Activated CD4-positive, CD25-positive, alpha-beta regulatory T cell (primary cell): ENCODE measurements around the gene TASP1.
"Not testable (repeated sequence)": the region's sequence is repeated elsewhere in the genome, so short reads cannot be mapped to it uniquely, and the experiment has no call there.

Source experiments
- DNase-seq, 4 experiments: peaks; one replicate each; lab custom pipeline; 2025; lab: John Stamatoyannopoulos, UW

TASP1 gene

GRCh38 chr20:13492001-13492481 is 146.7 kb downstream of the TASP1 start:
- DNase-seq: no peak

- no peak for DNase-seq
Measured at GRCh38 chr20:13487202-13487601, 151.5 kb downstream of the TASP1 start.

- no peak for DNase-seq
Measured at GRCh38 chr20:13486694-13487093, 152.0 kb downstream of the TASP1 start.

- no peak for DNase-seq
Measured at GRCh38 chr20:13485576-13485975, 153.2 kb downstream of the TASP1 start.

GRCh38 chr20:13485019-13485418 is 153.7 kb downstream of the TASP1 start:
- not testable (repeated sequence) for DNase-seq

GRCh38 chr20:13483472-13483871 is 155.3 kb downstream of the TASP1 start:
- DNase-seq: not testable (repeated sequence)

GRCh38 chr20:13478366-13478765 is 160.4 kb downstream of the TASP1 start:
- no peak for DNase-seq

GRCh38 chr20:13474467-13474866 is 164.3 kb downstream of the TASP1 start:
- no peak for DNase-seq

GRCh38 chr20:13469262-13469661 is 169.5 kb downstream of the TASP1 start:
- no peak for DNase-seq

- no peak for DNase-seq
Measured at GRCh38 chr20:13468166-13468565, 170.6 kb downstream of the TASP1 start.

- no peak for DNase-seq
Measured at GRCh38 chr20:13464702-13465101, 174.0 kb downstream of the TASP1 start.

- no peak for DNase-seq
Measured at GRCh38 chr20:13461849-13462458, 176.8 kb downstream of the TASP1 start.

- no peak for DNase-seq
Measured at GRCh38 chr20:13458860-13459451, 179.8 kb downstream of the TASP1 start.

GRCh38 chr20:13457487-13457886 is 181.2 kb downstream of the TASP1 start:
- no peak for DNase-seq

GRCh38 chr20:13455713-13456112 is 183.0 kb downstream of the TASP1 start:
- no peak for DNase-seq

- DNase-seq: no peak
Measured at GRCh38 chr20:13453367-13453766, 185.4 kb downstream of the TASP1 start.

- no peak for DNase-seq
Measured at GRCh38 chr20:13452470-13453124, 186.1 kb downstream of the TASP1 start.

- DNase-seq: no peak
Measured at GRCh38 chr20:13449868-13450434, 188.8 kb downstream of the TASP1 start.

- no peak for DNase-seq
Measured at GRCh38 chr20:13447385-13448180, 191.1 kb downstream of the TASP1 start.

- no peak for DNase-seq
Measured at GRCh38 chr20:13443690-13444089, 195.0 kb downstream of the TASP1 start.

- no peak for DNase-seq
Measured at GRCh38 chr20:13442986-13443385, 195.7 kb downstream of the TASP1 start.

GRCh38 chr20:13441388-13441787 is 197.3 kb downstream of the TASP1 start:
- no peak for DNase-seq
